Cerebellar nuclear complex (tissue), 1 donor: ENCODE data around the gene APEH.

Experiments
- DNase-seq, 2 experiments: peaks; one replicate each; lab custom pipeline; 2025; lab: John Stamatoyannopoulos, UW

Gene APEH

DNA sequence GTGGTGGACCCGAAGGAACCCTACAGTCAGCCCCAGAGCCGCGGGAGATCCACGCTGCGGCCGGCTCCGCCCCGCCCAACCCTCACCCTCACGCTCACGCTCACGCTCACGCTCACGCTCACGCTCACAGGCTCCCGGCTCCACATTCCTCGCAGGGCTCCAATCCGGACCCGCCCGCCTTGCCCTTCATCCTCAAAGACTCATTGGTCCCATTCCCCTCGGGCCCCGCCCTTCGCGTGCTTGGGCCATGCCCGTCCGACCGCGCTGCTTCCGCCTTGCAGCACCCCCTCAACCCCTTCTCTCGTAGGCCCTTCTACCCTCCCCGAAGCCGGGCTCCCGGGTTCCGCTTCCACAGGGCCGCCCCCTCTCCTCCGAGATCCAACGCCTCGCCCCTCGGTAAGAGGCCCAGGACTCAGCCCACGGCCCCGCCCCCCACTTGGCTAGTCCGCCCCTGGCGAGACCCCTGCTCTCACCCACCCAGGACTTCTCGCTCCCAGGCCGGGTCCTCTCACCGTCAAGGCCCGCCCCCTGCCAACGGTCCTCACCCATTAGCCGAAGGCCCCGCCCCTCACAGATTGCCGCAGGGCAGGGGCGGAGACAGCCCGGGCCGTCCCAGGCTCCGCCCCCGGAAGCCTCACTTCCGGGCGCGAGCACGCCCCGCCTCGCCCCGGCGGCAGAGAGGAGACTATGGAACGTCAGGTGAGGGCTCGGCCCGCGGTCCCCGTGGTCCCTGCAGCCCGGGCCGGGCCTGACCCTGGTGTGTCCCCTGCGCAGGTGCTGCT, at the start of gene APEH:
Gene APEH (plus strand): TSS at position 637 of the 782 bp plus-strand sequence. CDS start 51 bp downstream, at position 688.
- DNase-seq, result no peak

DNA sequence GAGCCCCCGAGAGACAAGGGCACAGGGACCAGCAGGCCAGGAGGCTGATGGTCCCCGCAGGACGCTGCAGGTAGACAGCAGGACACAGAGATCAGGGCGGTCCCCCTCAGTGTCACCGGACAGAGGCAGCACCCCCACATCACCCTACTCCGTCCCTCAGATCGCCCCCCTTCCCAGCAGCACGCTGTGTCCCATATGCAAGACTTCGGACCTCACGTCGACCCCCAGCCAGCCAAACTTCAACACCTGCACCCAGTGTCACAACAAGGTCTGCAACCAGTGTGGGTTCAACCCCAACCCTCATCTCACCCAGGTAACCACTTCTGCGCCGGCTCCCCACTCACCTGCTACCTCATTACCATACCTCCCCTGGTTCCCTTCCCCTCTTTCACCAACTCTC, 49.1 kb upstream of the APEH start:
- no peak for DNase-seq

DNA sequence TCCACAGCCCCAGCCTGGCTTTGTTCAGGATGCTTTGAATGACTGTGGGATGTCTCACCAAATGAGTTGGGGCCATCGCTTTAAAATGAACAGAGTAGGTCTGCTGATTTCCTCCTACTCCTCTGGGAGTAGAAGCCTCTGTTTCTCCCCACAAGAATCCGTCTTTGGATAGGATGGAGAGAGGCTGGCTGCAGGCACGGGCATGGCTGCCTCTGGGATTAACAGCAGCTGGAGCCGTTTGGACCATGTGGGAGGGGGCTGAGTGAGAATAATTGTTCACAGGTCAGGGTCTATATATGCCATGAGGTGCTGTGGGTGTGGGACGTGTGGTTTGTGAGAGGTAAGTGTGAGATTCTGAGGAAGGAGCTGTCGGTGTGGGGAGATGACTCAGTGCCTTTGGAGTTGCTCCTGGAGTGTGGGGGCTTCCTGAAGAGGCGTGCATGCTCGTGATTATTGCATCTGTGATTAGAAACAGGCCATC, 48.0 kb upstream of the APEH start:
- no peak for DNase-seq

DNA sequence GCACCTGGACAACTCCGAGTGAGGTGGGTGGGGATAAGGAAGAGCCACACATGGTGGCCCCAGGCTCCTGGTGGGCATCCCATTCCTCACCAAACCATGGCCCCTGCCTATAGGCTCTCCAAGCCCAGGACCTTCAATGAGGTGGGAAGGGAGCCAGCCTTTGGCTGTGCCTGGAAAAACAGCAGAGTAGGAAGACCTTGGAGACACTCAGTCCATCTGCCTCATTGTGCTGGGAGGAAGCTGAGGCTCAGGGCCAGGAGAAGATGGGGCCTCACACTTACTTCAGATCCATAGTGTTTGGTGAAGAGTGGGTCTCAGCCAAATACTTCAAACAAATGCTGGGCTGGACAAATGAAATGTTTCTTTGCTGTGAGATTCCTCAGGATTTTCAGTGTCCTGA, 47.4 kb upstream of the APEH start:
- DNase-seq, result peak in 1 of 2 experiments; percentile 34

DNA sequence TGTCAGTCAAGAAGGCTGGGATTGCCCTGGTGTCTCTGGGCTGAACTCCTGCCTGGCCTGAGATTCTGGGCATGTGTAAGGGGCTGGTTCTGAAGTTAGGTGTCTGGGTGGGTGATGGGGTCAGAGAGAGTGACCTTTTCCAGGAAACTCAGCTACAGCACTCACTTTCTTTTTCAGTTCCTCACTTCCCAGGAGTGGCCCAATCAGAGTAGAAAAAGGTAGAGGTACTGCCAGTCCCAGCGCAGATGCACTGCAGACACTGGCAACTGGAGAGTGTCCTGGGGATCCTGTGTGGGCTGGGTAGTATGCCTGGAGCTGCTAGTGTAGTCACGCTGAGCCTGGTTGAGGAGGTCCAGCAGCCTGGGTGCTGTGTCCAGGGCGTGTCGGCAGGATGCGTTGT, 46.5 kb upstream of the APEH start:
- DNase-seq, result no peak

DNA sequence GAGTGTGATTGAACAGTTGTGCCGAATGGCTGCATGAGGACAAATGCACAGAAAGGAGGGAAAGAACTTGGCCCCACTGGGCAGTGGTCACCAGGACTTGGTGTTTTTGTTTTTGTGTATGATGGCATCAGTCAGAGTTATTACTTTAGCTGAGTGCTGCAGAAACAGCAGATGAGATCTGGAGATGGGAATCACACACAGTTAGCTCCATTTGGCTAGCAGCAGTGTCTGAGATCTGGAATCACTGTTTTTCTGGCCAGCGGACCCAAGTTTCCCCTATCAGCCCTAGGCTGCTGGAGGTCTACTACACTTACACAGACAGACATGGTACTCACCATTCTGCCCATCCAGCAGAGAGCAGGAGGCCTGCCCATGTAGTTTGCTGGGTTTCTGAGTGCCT, 45.9 kb upstream of the APEH start:
- no peak for DNase-seq

DNA sequence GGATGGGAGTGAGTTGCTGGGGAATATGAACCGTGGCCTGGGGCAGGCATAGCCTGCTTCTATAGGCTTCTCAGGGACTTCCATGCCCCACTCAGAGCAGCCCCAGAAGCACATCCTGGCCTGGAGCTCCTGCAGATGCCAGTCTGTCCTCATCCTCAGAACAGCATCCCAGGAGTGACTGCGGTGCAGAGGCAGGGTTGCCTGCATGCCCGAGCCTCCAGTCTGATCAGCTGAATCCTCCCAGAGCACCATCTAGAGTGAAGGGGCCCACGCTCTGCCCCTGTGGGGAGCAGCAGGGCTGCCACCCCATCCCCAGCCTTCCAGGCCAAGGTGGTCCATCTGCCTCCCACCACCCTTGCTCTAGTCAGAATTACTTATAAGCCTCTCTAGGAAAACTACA, 44.7 kb upstream of the APEH start:
- no peak for DNase-seq

DNA sequence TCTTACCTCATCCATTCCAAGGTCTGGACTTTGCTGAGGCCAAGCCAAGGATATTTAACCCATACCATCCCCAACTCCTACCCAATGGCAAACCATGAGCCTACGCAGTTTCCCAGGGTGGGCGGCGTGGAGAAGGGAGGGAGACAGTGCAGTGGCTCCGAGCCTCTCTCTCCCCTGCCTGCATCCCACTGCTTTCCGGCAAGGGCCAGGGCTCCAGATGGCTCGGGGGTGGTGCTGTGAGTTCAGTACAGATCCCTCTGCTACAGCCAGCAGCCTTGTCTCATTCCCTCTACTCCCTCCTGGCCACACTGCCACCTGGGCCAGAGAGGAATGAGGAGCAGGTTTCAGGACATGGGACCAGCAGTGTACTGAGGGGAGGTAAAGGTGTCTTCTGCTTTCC, 44.3 kb upstream of the APEH start:
- DNase-seq, result peak in 1 of 2 experiments; percentile 86

DNA sequence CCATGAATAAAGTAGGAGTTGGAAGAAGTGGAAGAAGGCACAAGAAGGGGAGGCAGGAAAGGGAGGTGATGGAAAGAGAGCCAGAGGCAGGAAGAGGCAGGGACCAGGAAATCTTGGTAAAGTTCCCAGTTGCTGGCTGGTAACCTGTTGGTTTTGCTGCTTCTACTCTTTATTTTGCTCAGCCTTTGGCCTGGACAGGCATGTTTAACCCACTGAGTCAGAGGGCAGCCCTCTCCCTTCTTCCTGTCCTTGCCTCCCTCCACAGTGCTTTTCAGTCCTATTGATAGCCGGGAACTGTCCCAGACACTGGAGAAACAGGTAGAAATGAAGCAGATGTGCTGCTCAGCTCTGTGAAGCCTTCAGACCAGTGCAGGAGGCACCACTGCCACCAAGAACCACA, 43.4 kb upstream of the APEH start:
- no peak for DNase-seq

DNA sequence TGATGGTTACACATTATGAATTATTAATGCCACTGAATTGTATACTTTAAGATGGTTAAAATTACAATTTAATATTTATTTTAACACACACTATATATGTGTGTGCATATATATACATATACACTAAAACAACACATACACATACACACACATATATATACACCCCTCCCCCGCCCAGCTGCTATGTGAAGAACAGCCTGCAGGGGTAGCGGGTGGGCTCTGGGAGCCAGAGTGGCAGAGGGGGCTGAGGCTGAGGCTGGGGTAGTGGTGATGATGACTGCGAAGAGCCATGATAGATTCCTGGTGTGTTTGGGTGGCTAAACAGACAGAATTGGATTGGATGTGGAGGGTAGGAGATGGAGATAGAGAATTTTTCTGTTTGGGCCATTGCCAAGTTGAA, 39.4 kb upstream of the APEH start:
- no peak for DNase-seq

DNA sequence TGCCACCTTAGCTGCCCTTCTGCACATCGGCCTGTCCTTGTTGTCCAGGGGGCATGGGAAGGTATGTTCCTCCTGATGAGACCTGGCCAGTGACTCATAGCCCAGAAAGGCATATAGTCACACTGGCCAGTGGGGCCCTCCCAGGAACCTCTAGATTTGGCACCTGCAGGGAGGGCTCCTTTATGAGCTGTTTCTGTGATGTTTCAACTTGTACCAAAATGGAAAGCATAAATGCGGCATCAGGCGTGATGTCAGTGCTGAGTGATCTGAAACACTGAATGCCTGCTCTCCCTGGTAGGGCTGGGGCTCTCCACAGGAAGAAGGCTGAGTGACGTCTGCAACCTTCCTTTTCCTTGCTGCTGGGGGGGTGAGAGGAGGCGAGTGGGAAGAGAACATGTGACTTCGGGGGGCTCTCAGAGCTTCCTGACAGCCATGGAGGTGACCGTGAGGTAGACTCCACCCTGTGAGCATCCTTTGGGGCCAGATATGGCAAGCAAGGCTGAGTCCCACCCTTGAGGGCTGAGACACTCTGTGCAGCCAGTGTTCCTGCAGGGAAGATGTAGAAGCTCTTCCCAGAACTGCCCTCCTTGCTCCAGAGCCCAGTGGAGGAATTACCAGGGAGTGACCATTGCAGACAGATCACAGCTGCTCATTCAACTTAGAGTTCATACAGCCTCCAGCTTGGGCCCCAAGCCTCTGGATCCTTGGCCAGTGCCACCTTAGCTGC, 37.1 kb upstream of the APEH start:
- DNase-seq, result no peak

DNA sequence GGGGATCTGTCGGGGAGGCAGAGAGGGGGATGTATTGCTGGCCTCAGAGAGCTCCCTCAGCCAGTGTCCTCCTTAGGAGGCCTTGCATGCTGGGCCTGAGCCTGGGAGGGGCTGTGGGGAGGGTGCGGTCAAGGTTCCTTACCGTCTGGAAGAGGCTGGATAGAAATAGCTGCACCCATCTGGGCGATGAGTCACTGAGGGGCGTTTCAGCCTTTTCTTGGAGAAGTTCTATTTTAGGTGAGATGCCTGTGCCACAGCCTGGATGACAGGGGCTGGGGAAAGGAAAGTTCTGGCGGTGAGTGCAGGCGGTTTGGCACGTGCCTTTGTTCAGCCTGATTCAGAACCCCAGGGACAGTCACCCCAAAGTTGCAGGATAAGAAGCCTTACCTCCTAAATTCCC, 35.7 kb upstream of the APEH start:
- DNase-seq, result no peak

DNA sequence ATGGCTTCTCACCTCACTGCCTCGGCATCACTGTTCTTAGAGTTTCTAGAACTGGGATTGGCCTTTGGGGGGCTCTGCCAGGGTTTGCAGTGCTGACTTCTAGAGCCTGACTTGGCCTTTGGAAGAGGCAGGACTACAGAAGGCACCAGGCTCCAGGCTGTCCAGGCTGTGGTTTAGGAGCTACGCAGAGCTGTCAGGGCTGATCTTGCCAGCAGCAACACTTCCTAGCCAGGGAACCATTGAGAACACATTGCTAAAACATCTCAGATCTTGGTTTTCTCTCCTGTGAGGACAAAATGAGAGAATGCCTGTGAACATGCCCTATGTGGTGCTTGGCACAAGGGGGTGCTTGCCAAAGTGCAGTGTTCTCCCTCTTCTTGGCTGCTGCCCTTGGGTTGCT, 34.6 kb upstream of the APEH start:
- DNase-seq, result no peak

DNA sequence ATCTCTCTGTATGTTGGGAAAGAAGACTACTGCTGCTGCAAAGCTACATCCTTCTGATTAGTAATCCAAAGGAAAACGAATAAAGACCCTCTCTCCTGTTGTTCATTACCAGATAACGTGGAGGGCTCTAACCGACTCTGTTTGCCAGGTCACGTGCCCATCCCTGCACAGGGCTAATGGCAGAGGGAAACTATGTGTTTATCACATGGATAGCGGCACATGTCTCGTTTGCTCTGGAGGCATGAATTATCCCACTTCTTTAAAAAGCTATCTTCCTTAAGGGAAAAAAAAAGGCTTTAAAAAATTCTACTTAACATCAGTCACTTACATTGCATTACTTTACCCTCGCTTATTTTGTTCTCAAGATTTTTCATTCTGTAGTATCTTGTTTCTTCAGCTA, 32.9 kb upstream of the APEH start:
- no peak for DNase-seq

DNA sequence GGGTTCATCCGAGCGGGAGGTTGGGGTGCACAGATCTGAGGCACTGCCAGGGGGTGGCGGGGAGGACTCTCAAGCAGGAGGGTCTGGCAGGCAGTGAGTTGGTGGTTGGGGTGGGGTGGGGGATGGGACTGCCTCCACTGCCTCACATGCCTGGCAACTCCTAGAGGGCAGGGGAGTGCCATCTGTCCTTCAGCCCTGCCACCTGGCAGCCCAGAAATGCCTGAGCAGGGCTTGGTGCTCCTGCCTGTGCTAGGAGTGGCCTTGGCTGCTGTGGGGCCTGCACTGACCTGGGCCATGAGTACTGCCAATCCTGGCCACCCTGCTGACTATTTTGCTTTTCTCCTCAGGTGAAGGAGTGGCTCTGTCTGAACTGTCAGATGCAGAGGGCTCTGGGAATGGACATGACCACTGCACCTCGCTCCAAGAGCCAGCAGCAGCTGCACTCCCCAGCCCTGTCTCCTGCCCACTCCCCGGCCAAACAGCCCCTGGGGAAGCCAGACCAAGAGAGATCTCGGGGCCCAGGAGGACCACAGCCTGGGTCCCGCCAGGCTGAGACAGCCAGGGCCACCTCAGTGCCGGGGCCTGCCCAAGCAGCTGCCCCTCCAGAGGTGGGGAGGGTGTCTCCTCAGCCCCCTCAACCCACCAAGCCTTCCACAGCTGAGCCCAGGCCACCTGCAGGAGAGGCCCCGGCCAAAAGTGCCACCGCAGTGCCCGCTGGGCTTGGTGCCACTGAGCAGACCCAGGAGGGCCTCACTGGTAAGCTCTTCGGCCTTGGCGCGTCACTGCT, 32.0 kb upstream of the APEH start:
- DNase-seq, result peak; percentile 85 to 87

DNA sequence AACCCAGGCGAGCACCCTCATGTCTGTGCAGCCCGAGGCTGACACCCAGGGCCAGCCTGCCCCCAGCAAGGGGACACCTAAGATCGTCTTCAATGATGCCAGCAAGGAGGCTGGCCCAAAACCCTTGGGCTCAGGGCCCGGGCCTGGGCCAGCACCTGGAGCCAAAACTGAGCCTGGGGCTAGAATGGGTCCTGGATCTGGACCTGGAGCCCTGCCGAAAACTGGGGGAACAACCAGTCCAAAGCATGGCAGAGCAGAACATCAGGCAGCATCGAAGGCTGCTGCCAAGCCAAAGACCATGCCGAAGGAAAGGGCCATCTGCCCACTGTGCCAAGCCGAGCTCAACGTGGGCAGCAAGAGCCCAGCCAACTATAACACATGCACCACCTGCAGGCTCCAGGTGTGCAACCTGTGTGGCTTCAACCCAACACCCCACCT, 31.4 kb upstream of the APEH start:
- DNase-seq, result no peak

DNA sequence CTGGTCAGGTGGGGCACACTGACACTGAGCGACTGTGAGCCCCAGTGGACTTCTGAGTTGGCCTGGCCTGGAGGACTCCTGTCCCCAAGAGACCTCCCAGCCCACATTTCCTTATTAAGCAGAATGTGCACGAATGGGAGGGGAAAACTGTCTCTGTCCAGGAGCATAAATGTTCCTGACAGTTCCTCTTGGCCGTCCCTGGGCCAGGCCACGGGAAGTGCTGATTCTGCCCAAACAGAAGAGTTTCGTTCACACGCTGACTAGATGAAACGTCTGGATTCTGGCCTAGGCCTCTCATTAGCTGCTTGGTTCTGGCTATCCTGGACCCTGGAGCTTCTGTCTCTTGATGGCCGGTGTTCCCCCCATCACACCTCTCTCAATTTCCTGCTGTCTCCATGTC, 29.5 kb upstream of the APEH start:
- DNase-seq, result no peak

DNA sequence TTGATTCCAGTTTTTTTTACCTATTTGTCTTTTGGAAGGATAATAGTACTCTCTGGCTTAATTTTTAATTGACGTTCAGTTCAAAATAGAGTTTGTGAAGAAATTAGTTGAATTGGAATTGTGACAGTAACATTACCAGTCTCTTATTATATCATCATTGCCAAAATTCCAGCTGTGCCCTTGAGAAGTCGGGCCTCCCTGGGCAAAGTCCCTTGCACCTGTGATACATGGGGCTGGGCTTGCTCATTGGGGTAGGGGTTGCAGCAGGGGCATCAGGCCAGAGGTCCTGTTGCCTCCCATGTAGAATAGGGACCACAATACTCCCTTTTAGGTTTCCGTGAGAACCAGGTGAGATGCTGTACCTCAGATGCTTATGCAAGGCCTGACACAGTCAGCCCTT, 27.9 kb upstream of the APEH start:
- no peak for DNase-seq

DNA sequence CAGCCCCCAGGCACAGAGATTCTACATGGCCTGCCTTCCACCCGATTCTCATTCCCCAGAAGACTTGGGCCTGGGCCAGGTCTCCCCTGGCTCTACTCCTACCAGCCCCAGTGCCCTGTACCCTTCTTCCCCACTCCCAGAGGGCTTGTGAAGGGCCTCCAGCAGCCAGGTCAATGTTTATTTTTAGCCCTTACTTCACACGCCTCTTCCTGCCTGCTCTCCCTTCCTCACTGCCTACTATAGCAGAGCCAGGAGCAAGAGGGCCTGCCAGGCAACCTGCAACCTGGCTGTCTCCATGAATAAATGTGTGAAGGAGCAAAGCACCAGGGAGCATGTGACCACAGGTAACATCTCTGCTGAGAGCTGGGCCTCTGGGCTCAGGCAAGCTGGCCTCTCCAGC, 26.4 kb upstream of the APEH start:
- peak; percentile 25 to 34 for DNase-seq

DNA sequence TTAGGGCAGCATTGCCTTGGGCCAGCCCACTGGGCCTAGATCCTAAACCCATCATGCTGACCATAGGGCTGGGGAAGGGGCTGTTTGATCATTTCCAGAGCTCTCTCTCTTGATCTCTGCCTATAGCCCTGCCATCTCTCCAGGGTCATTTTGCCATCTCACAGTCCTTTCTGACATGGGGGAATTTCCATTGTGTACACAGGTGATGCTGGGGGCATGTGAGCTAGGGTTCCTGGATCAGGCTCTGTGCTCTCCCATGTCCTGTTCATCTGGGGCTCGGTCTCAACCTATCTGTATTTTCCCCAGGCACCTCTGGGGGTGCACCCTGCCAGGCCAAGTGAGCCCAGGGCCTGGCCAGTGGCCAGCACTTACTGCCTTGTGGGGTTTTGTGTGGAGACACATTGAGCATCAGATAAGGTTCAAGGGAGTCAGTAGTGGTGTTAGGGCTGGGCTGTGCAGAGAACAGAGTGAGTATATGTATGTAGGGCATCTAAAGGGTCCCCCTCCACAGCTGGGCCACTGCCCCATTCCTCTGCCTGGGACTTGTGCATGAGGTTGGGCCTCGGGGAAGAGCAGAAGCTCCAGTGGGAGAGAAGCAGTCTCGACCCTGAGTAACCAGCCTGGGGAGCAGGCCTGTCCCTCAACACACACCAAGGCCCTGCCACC, 25.7 kb upstream of the APEH start:
- DNase-seq, result no peak

DNA sequence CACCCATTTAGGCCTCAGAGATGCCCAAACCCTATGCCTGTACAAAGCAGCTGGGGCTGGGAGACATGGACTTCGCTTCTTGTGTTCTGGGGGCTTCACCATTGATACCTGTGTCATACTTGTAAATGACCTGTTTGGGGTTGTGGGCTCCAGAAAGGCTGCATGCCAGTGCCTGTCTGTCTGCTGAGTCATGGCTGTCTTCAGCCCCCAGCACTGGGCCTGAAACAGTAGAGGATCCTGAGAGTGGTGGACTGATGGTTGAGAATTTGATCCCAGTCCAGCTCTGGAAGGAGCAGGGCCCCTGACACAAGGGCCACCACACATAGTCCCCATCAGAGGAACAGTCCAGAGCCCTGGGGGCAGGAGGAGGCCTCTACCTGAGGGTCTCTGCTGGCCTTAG, 24.6 kb upstream of the APEH start:
- DNase-seq, result no peak

DNA sequence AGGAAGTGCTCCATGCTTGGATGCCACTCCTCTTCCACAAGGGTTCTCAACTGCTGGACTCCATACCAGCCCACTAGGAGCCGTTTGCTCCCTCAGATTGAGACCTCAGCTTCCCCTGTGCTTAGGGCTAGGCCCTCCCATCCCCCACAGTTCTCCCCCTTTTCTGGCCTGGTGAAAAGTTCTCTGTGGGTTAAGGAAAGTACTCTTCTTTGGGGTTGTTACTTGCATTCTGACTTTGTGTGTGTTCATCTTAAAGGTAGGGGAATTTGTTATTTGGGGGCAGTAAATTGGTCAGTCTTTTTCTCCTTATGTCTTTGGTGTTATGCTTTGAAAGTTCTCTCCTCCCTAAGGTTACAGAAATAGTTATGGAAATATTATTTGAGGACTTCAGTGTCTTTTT, 24.0 kb upstream of the APEH start:
- no peak for DNase-seq
